Measurements from ENCODE around the gene SPC24.

GRCh38 chr19:11197291-11198174 lies 42.0 kb upstream of the SPC24 start, which contains the start of gene KANK2:
- no peak for TF ChIP-seq CTCF (IDR thresholded peaks at IDR 0.05; ENCODE audit: insufficient read depth, low read length)
- no peak for TF ChIP-seq POLR2AphosphoS5 (IDR thresholded peaks at IDR 0.05; ENCODE audit: low read depth)
- TF ChIP-seq, protein P1, sequence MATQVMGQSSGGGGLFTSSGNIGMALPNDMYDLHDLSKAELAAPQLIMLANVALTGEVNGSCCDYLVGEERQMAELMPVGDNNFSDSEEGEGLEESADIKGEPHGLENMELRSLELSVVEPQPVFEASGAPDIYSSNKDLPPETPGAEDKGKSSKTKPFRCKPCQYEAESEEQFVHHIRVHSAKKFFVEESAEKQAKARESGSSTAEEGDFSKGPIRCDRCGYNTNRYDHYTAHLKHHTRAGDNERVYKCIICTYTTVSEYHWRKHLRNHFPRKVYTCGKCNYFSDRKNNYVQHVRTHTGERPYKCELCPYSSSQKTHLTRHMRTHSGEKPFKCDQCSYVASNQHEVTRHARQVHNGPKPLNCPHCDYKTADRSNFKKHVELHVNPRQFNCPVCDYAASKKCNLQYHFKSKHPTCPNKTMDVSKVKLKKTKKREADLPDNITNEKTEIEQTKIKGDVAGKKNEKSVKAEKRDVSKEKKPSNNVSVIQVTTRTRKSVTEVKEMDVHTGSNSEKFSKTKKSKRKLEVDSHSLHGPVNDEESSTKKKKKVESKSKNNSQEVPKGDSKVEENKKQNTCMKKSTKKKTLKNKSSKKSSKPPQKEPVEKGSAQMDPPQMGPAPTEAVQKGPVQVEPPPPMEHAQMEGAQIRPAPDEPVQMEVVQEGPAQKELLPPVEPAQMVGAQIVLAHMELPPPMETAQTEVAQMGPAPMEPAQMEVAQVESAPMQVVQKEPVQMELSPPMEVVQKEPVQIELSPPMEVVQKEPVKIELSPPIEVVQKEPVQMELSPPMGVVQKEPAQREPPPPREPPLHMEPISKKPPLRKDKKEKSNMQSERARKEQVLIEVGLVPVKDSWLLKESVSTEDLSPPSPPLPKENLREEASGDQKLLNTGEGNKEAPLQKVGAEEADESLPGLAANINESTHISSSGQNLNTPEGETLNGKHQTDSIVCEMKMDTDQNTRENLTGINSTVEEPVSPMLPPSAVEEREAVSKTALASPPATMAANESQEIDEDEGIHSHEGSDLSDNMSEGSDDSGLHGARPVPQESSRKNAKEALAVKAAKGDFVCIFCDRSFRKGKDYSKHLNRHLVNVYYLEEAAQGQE (IDR thresholded peaks at IDR 0.05; ENCODE audit: insufficient replicate concordance, low read depth): no peak
- no peak for TF ChIP-seq GABPA (IDR thresholded peaks at IDR 0.05; ENCODE audit: low read depth)

All from HL-60 (cell line).